ENCODE results near the gene DUS2.

The DUS2 gene

GRCh38 chr16:68084504-68085258 lies 61.6 kb downstream of the DUS2 start:
- peak overlapping the region; percentile 64 for H3K4me3 ChIP-seq (ENCODE audit: low read depth, low read length)
- ChIA-PET CTCF (interaction anchor here (0.7 to 6.1 kb wide), 9 partner anchors 9 to 201 kb away, joined by 3 to 46 read pairs (median 6); no protein-coding TSS in a partner anchor), POLR2A (interaction anchor here (0.9 to 2.0 kb wide), 5 partner anchors 11 to 153 kb away, joined by 3 to 7 read pairs (median 5); no protein-coding TSS in a partner anchor)

GRCh38 chr16:68085259-68086071 lies 62.4 kb downstream of the DUS2 start, which contains the start of gene NFATC3:
Gene NFATC3 (plus strand): TSS chr16:68085370. CDS start chr16:68085682, 312 bp downstream.
- H3K4me3 ChIP-seq (ENCODE audit: low read depth, low read length) = peak within 1 kb of the TSS; percentile 83
- ChIA-PET POLR2A (interaction anchor here (0.9 to 2.0 kb wide), 4 partner anchors 11 to 20 kb away, joined by 3 to 7 read pairs (median 4); no protein-coding TSS in a partner anchor), CTCF (interaction anchor here (1.3 to 6.1 kb wide), 6 partner anchors 8 to 144 kb away, joined by 5 to 46 read pairs (median 27); no protein-coding TSS in a partner anchor)
- TF ChIP-seq CTCF (IDR thresholded peaks at IDR 0.05; ENCODE audit: insufficient read depth, low read length, missing control alignments) = peak; percentile 15
- peak; percentile 61 for DNase-seq (ENCODE audit: low read depth, low spot score)

More at GRCh38 chr16:68084504-68085258, 61.6 kb downstream of the DUS2 start:
- no peak for TF ChIP-seq CTCF (IDR thresholded peaks at IDR 0.05; ENCODE audit: insufficient read depth, low read length, missing control alignments)
- DNase-seq (ENCODE audit: low read depth, low spot score) = no peak

GRCh38 chr16:68086336-68086841 lies 63.3 kb downstream of the DUS2 start:
- no peak for DNase-seq (ENCODE audit: low read depth, low spot score)
- POLR2A ChIA-PET = interaction anchor here (0.9 kb wide), 1 partner anchor 12 kb away, joined by 3 read pairs; no protein-coding TSS in a partner anchor
- H3K4me3 ChIP-seq (ENCODE audit: low read depth, low read length) = peak overlapping the region; percentile 83
- CTCF ChIA-PET = interaction anchor here (1.0 to 6.1 kb wide), 5 partner anchors 7 to 143 kb away, joined by 4 to 46 read pairs (median 26); no protein-coding TSS in a partner anchor
- no peak for TF ChIP-seq CTCF (IDR thresholded peaks at IDR 0.05; ENCODE audit: insufficient read depth, low read length, missing control alignments)

GRCh38 chr16:68086860-68087268 lies 63.8 kb downstream of the DUS2 start:
- DNase-seq (ENCODE audit: low read depth, low spot score) = no peak
- ChIA-PET POLR2A (interaction anchor here (0.9 kb wide), 1 partner anchor 12 kb away, joined by 3 read pairs; no protein-coding TSS in a partner anchor), CTCF (interaction anchor here (0.9 to 6.1 kb wide), 5 partner anchors 10 to 142 kb away, joined by 3 to 46 read pairs (median 16); no protein-coding TSS in a partner anchor)
- peak overlapping the region; percentile 83 for H3K4me3 ChIP-seq (ENCODE audit: low read depth, low read length)
- TF ChIP-seq CTCF (IDR thresholded peaks at IDR 0.05; ENCODE audit: insufficient read depth, low read length, missing control alignments) = no peak

- no peak for DNase-seq (ENCODE audit: low read depth, low spot score)
- ChIA-PET POLR2A (no interaction called here), CTCF (interaction anchor here (0.9 to 6.1 kb wide), 4 partner anchors 10 to 142 kb away, joined by 3 to 46 read pairs (median 28); no protein-coding TSS in a partner anchor)
- no peak overlapping the region for H3K4me3 ChIP-seq (ENCODE audit: low read depth, low read length)
- no peak for TF ChIP-seq CTCF (IDR thresholded peaks at IDR 0.05; ENCODE audit: insufficient read depth, low read length, missing control alignments)
Observed at GRCh38 chr16:68087688-68088087, 64.6 kb downstream of the DUS2 start.
